NCI-H345 (cell line): ENCODE data around the gene DET1.

ENCODE experiments used
- DNase-seq: peaks from one replicate; lab custom pipeline; 2025; lab: John Stamatoyannopoulos, UW

DET1 gene

DNA sequence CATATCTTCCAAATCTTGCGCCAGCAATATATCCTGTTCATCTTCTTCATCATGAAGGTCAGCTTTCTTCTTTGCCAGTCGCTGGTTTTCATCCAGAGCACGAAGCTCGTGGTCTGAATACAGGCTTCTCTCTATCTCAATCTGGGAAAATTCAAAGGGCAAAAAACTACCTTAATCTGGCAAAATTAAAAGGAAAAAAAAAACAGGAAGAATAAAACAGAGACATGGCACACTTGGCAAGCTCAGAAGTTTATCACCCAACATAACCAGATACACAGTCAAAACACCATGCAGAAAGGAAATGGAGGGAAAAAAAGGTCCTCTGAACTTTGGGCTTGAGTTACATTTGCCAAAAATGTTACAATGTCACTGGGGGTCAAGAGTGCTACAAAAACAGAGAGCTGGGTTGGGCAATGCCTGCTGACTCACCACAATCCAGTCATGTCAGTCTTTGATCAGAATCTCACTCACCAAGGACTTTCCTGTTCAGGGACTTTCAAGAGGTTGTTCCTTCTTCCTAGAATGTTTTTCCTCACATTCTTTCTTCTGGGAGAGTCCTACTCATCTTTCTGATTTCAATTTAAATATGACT lies 80.8 kb downstream of the DET1 start:
- DNase-seq = no peak

DNA sequence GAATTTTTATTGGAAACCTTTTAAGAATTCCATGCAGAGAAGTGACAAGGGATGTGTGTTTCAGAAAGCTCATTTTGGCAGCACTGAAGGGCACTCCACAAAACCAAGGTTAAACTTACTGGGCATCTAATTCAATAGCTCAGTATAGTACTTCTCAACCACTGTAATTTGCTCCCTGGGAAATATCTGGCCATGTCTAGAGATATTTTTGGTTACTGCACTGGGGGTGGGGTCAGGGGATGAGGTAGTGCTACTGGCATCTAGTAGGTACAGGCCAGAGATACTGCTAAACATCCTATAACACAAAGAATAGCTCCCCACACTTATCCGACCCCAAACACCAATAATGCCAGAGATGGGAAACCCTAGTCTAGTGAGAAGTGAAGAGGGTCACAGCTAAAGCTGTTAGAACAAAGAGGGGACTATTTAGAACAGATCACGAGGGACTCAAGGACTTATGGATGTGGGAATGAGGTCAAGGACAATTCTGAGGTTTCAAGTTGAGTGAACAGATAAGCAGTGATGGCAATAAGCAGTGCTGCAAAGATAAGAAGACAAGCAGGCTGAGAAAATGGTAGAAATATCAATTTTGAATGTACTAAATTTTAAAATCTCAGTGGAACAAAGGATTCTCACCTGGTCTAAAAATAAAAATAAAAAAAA lies 82.5 kb downstream of the DET1 start:
- DNase-seq = no peak
